K562 (cell line): ENCODE measurements around the gene EFHB. TPM values are rescaled to one million over a fixed set of nuclear protein-coding genes. Genes with fewer than 3 reads are reported as not detected.
A peak's percentile ranks its signal among the peaks of the same experiment; 100 is the strongest.

Experiments
- ARID1B ChIP-seq: fragments of 450-650 bp; IDR thresholded peaks from 2 replicates; pipeline ENCODE4 v1.6.1; 2016; ENCODE audit warnings: antibody characterized with exemption, mild to moderate bottlenecking, inconsistent platforms
- DPF2 ChIP-seq: fragments of 450-650 bp; IDR thresholded peaks from 2 replicates; pipeline ENCODE4 v1.6.1; 2016
- ETS2 ChIP-seq: IDR thresholded peaks from 2 replicates; pipeline ENCODE4 v1.6.1; 2016; ENCODE audit warnings: borderline replicate concordance, missing genetic modification characterization, mild to moderate bottlenecking, moderate library complexity, missing compliant biosample characterization; ENCODE audit not compliant: poor library complexity, severe bottlenecking
- EWSR1 ChIP-seq: fragments of 450-650 bp; IDR thresholded peaks from 2 replicates; pipeline ENCODE4 v1.6.1; 2018; ENCODE audit warnings: borderline replicate concordance, mild to moderate bottlenecking, low read depth, moderate library complexity; ENCODE audit not compliant: partially characterized antibody
- EZH2 ChIP-seq: IDR thresholded peaks from 2 replicates; pipeline ENCODE4 v1.6.1; 2012; ENCODE audit warnings: low read depth, mild to moderate bottlenecking, inconsistent platforms, low read length, borderline replicate concordance
- GTF2A2 ChIP-seq: IDR thresholded peaks from 2 replicates; pipeline ENCODE4 v1.6.1; 2016; ENCODE audit warnings: mild to moderate bottlenecking, missing genetic modification characterization, missing compliant biosample characterization
- ILK ChIP-seq: fragments of 450-650 bp; IDR thresholded peaks from 2 replicates; pipeline ENCODE4 v1.6.1; 2016; ENCODE audit warnings: missing genetic modification characterization, low read depth, mild to moderate bottlenecking, missing compliant biosample characterization, moderate library complexity, borderline replicate concordance
- MCM7 ChIP-seq, 2 experiments: fragments of 450-650 bp; IDR thresholded peaks; 2 replicates each; pipeline ENCODE4 v1.6.1; 2016 to 2018
- NCOA4 ChIP-seq: fragments of 450-650 bp; IDR thresholded peaks from 2 replicates; pipeline ENCODE4 v1.6.1; 2018; ENCODE audit warnings: mild to moderate bottlenecking; ENCODE audit not compliant: partially characterized antibody
- NR4A1 ChIP-seq, 2 experiments: fragments of 250-450 bp in 1 of 2; fragments of 450-650 bp in 1 of 2; sonication (Bioruptor Pico) in 1 of 2; IDR thresholded peaks; 2 replicates each; pipeline versions ENCODE4 v1.4.0 to v1.6.1; 2016 to 2020; ENCODE audit warnings: mild to moderate bottlenecking in 2 of 2, missing compliant biosample characterization in 1 of 2, missing genetic modification characterization in 1 of 2, moderate library complexity in 1 of 2
- POLR2A ChIP-seq: fragments of 450-650 bp; conservative IDR thresholded peaks from 2 replicates; pipeline ENCODE4 v1.6.1; 2016
- POLR2H ChIP-seq: IDR thresholded peaks from 2 replicates; pipeline ENCODE4 v1.6.1; 2016; ENCODE audit warnings: missing genetic modification characterization, low read depth, mild to moderate bottlenecking, control low read depth, missing compliant biosample characterization, moderate library complexity
- POU5F1 ChIP-seq: fragments of 150-350 bp; IDR thresholded peaks from 2 replicates; pipeline ENCODE4 v1.6.1; 2014; ENCODE audit warnings: borderline replicate concordance, low read length, low read depth, mild to moderate bottlenecking; ENCODE audit not compliant: partially characterized antibody
- RFX5 ChIP-seq: IDR thresholded peaks from 2 replicates; pipeline ENCODE4 v1.6.1; 2011; ENCODE audit warnings: low read depth, mild to moderate bottlenecking, improper control_type of control experiment, low read length
- SIX5 ChIP-seq, 2 experiments: IDR thresholded peaks; 2 replicates each; pipeline ENCODE4 v1.6.1; 2011; ENCODE audit warnings: low read length in 2 of 2, borderline replicate concordance in 1 of 2, low read depth in 1 of 2, mild to moderate bottlenecking in 1 of 2, moderate library complexity in 1 of 2; ENCODE audit not compliant: insufficient read depth in 1 of 2
- SRSF3 ChIP-seq: fragments of 200-400 bp; formaldehyde crosslinking; IDR thresholded peaks from 2 replicates; pipeline ENCODE4 v1.6.1; 2016; ENCODE audit warnings: mild to moderate bottlenecking, low read length, moderate library complexity; ENCODE audit not compliant: insufficient read depth
- TAF1 ChIP-seq: IDR thresholded peaks from 2 replicates; pipeline ENCODE4 v1.6.1; 2011; ENCODE audit warnings: mild to moderate bottlenecking, low read length, moderate library complexity; ENCODE audit not compliant: insufficient read depth, control insufficient read depth, severe bottlenecking; ENCODE audit errors: extremely low read depth
- TAF7 ChIP-seq: fragments of 450-650 bp; IDR thresholded peaks from 2 replicates; pipeline ENCODE4 v1.6.1; 2016; ENCODE audit warnings: missing genetic modification characterization, missing compliant biosample characterization
- TCF7L2 ChIP-seq: fragments of 150-350 bp; IDR thresholded peaks from 2 replicates; pipeline ENCODE4 v1.6.1; 2016; ENCODE audit warnings: low read depth, mild to moderate bottlenecking, low read length, moderate library complexity
- THRAP3 ChIP-seq: fragments of 450-650 bp; IDR thresholded peaks from 2 replicates; pipeline ENCODE4 v1.6.1; 2016; ENCODE audit warnings: mild to moderate bottlenecking, inconsistent platforms, borderline replicate concordance
- ZBTB33 ChIP-seq: sonication (generic); formaldehyde crosslinking; IDR thresholded peaks from 2 replicates; pipeline ENCODE4 v1.8.1; 2023; ENCODE audit warnings: mild to moderate bottlenecking, missing genetic modification reagents
- ZNF133 ChIP-seq: fragments of 250-450 bp; sonication (Bioruptor Pico); IDR thresholded peaks from 2 replicates; pipeline ENCODE4 v1.4.0; 2020; ENCODE audit warnings: mild to moderate bottlenecking
- ZNF24 ChIP-seq: fragments of 450-650 bp; IDR thresholded peaks from 2 replicates; pipeline ENCODE4 v1.6.1; 2016
- ZNF830 ChIP-seq: fragments of 250-450 bp; sonication (Bioruptor Pico); IDR thresholded peaks from 2 replicates; pipeline ENCODE4 v1.5.0; 2021; ENCODE audit warnings: mild to moderate bottlenecking
- polyA plus RNA-seq, 8 experiments: library from polyadenylated mRNA; depleted of rRNA in 4 of 8; stranded (reverse) in 5 of 8; unstranded in 3 of 8; fragments of >200 nt; fragmentation: Nextera tagmentation in 2 of 8; fragmentation: Illumina TruSeq in 1 of 8; extraction: Ambion mirVana in 2 of 8; extraction: Trizol in 1 of 8; gene quantifications; 2 replicates each; pipeline versions ENCODE4 v1.2.1 to v1.2.3, GENCODE V29; 2011 to 2014; ENCODE audit warnings: inconsistent platforms in 1 of 8, missing spikeins in 1 of 8
- total RNA-seq, 7 experiments: library from RNA; depleted of rRNA in 6 of 7; stranded (reverse); fragments of >200 nt in 6 of 7; fragmentation: Illumina TruSeq in 2 of 7; extraction: Trizol in 2 of 7; gene quantifications; 2 replicates each; pipeline versions ENCODE4 v1.2.1 to v1.2.3, GENCODE V29; 2011 to 2021; ENCODE audit warnings: low replicate concordance in 1 of 7
- TF ChIP-seq, protein P1 (sequence below), 3 experiments: IDR thresholded peaks in 2 of 3; conservative IDR thresholded peaks in 1 of 3; 2 replicates each; pipeline ENCODE4 v1.5.1; 2011 to 2012; ENCODE audit warnings: low read length in 3 of 3, mild to moderate bottlenecking in 3 of 3, control low read depth in 2 of 3, improper control_type of control experiment in 1 of 3, inconsistent platforms in 1 of 3, low read depth in 1 of 3, mixed read lengths in 1 of 3, moderate library complexity in 1 of 3; ENCODE audit not compliant: insufficient read depth in 2 of 3

EFHB gene
- total and polyA plus RNA-seq, 9 of the 15 experiments (the other 6 are each of a cell fraction or from before 2014, with no cell fraction given), result 1.5 to 4.0 (median 1.8) TPM

DNA sequence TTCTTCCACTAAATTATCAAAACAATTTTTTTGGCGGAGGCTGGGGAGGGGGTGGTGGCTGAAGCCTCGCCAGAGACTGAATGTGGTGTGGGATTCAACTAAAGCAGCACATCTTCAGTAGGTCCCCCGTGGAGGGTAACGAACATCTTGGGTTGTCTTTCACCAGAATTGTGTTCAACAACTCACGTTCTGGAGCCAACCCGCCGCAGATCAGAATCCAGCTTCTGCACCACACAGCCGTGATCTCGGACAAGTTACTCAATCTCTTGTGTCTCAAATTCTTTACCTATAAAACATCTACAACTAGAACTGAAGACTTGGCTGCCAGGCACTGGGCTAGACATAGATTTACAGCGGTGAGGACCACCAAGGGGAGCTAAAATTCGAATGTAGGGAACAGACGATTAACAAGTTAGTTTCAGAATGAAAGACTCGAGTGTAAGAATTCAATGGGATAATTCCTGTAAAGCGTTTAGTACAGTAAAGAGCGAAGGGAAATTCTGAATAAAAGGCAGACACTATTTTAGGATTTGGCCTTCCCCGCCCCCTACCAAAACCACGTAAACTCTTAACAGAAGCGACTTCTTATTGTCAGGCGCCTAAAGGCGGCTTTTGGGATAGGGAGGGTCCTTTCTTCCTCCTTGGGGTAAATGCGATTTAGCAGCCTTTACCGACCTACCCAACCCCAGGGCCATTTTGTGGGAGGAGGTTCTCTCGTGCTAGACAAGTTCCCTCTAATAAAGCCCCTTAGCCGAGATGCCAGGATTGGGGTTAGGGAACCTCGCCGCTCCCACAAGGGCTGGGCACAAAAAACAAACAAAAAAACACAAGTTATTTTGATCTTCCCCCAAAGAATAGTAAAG, 12.2 kb upstream of the EFHB start (continued):
- TF ChIP-seq ILK (tag) (no peak), TCF7L2 (no peak), NCOA4 (no peak), TAF7 (tag) (peak; percentile 86), ZNF24 (no peak), ZNF133 (no peak), MCM7 (IDR thresholded peaks at IDR 0.05) (no peak), EWSR1 (no peak), ETS2 (no peak), POLR2H (no peak), SIX5 (IDR thresholded peaks at IDR 0.05; ENCODE audit: borderline replicate concordance in 1 of 2, insufficient read depth in 1 of 2, low read depth in 1 of 2, low read length in 2 of 2) (no peak), SRSF3 (no peak), DPF2 (no peak), TAF1 (peak; percentile 31), ZBTB33 (no peak), EZH2 (no peak), ARID1B (no peak), RFX5 (no peak), NR4A1 (CRISPR knock-in tag; IDR thresholded peaks at IDR 0.05) (no peak), NR4A1 (tag; IDR thresholded peaks at IDR 0.05) (no peak), ZNF830 (CRISPR knock-in tag) (peak; percentile 90; the same call in 1 of the 2 replicates), GTF2A2 (no peak), THRAP3 (no peak), POU5F1 (no peak), POLR2A (no peak)
- TF ChIP-seq, protein P1, sequence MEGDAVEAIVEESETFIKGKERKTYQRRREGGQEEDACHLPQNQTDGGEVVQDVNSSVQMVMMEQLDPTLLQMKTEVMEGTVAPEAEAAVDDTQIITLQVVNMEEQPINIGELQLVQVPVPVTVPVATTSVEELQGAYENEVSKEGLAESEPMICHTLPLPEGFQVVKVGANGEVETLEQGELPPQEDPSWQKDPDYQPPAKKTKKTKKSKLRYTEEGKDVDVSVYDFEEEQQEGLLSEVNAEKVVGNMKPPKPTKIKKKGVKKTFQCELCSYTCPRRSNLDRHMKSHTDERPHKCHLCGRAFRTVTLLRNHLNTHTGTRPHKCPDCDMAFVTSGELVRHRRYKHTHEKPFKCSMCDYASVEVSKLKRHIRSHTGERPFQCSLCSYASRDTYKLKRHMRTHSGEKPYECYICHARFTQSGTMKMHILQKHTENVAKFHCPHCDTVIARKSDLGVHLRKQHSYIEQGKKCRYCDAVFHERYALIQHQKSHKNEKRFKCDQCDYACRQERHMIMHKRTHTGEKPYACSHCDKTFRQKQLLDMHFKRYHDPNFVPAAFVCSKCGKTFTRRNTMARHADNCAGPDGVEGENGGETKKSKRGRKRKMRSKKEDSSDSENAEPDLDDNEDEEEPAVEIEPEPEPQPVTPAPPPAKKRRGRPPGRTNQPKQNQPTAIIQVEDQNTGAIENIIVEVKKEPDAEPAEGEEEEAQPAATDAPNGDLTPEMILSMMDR (IDR thresholded peaks at IDR 0.05 in 2 of 3, conservative IDR thresholded peaks at IDR 0.05 in 1 of 3; ENCODE audit: insufficient read depth in 2 of 3, low read depth in 1 of 3, low read length in 3 of 3), result no peak; a peak in 1 of 6 replicates
